NCI-H2029 (cell line): ENCODE data around the gene CDH1.

ENCODE experiments used
- DNase-seq: peaks from one replicate; lab custom pipeline; 2025; lab: John Stamatoyannopoulos, UW

The CDH1 gene

DNA sequence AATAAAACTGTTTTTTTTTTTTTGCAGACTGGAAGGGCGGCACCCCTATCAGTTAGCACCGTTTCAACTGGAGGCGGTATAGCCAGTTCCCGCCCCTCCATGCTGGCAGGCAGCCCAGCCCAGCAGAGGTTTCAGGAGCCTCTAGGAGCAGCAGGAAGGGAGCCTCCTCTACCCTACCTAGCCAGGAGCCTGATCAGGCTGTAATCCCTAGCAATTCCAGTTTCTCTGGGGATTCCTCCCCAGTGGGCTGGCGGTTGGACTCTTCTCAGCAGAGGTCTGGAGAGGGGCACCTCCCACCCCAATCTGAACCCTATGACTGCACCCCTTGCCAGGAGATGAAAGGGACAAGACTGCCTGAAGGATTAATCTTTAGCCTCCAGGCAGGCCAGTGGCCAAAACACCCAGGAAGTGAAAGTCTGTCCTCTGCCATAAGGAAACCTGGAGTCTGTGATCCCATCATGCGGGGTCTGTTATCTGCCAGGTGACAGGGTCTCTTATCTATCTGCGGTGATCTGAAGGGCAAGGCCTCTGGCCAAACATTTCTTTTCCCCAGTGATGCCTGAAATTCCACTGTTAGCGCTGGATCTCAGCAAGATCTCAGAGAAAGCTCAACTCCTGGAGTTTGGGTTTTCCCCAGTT, 4.9 kb upstream of the CDH1 start:
- DNase-seq: peak; percentile 63

- DNase-seq: no peak
Observed at GRCh38 chr16:68732741-68733399, 4.2 kb upstream of the CDH1 start.

DNA sequence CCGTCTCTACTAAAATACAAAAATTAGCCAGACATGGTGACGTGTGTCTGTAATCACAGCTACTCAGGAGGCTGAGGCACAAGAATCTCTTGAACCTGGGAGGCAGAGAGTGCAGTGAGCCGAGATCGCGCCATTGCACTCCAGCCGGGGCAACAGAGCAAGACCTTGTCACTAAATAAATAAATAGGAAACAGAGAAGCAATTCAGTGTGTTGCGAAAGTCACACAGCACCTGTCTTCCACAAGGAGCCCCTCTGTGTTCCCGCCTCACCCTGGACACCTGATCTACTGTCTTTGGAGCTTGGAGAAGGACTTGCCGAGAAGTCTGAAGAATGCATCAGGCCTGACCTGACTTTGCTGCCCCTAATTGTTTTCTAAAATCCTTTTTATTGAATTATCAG, 3.5 kb upstream of the CDH1 start:
- no peak for DNase-seq

- DNase-seq: no peak
Observed at GRCh38 chr16:68734782-68735181, 2.3 kb upstream of the CDH1 start.

DNA sequence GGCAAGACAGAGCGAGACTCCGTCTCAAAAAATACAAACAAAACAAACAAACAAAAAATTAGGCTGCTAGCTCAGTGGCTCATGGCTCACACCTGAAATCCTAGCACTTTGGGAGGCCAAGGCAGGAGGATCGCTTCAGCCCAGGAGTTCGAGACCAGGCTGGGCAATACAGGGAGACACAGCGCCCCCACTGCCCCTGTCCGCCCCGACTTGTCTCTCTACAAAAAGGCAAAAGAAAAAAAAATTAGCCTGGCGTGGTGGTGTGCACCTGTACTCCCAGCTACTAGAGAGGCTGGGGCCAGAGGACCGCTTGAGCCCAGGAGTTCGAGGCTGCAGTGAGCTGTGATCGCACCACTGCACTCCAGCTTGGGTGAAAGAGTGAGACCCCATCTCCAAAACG, 531 bp upstream of the CDH1 start:
- no peak for DNase-seq

GRCh38 chr16:68737730-68738629, 888 bp downstream of the CDH1 start:
- no peak for DNase-seq

- DNase-seq: no peak
Observed at GRCh38 chr16:68739964-68740627, 3.0 kb downstream of the CDH1 start.

- no peak for DNase-seq
Observed at GRCh38 chr16:68740628-68741346, 3.7 kb downstream of the CDH1 start.

DNA sequence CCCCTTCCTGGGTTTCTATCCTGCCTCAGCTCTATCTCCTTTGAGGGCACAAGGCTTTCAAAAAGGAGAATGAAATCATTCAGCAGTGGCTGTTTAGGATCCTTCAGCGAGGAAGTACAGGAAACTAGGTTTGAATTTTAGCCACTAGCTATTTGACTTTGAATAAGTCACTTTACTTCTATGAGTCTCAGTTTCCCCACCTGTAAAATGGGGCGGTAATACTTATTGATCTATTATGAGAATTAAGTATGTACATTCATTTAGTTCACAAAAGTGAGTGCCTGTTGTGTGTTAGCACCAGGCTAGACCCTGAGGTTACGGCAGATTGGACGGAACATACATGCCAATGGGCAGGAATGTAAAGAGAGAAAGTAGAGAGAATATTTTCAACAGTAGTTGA, 6.6 kb downstream of the CDH1 start:
- DNase-seq: no peak

DNA sequence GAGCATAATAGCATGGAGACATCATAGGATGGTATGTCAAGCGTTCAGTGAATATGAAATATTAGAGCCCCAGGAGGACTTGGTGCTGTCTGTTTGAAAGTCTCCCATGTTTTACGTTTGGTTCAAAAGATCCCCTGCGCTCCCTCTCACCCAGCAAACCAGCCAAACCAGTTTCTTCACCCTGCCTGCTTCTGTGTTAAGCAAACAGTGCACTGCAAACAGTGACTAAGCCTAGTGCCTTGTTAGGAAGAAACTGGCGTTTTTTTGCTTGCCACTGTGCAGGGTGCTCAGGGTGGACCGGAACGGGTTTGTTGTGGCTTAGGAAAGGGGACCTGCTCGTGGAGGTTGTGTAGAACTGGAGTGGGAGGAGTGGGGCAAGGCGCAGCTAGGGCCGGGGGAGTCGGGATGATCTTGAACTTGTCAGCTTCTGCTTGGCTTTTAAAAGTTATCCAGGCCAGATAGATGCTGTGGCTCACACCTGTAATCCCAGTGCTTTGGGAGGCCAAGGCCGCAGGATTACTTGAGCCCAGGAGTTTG, 7.7 kb downstream of the CDH1 start:
- peak; percentile 91 for DNase-seq

DNA sequence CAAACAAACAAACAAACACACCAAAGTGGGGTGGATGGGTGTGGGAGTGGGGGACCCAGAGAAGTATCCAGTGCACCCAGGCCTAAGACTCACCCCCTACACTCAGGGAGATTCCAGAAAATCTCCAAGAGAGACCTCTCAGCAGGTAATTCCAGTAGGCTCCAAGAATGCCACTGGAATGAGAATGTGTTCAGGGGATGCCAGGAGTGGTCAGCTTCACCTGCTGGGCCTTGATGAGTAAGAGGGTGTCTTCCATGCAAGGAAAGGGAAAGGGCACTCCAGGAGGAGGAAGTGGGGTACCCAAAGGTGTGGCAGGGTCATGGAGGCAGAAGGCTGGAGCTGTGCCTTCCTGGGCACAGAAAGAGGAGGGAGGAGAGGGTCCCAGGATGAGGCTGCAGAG, 9.9 kb downstream of the CDH1 start:
- no peak for DNase-seq

DNA sequence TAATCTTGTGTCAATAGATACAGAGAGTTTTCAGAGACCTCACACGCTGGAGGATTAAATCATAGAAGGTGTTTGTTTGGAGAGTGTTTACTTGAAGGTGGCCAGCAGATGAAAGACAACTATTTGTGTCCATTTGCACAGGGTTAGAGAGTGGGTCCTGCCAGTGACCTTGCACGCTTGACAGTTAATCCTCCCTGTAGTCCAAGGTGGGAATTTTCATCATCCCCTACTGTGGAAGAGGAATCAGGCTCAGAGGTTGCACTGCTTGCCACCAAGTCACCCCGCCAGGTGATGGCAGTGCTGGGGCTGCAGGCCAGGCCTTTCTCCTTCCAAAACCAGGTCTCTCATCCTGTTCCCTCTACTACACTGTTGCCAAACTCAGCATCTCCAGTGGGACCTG, 12.3 kb downstream of the CDH1 start:
- no peak for DNase-seq

GRCh38 chr16:68750193-68750695, 13.2 kb downstream of the CDH1 start:
- DNase-seq: no peak

GRCh38 chr16:68751160-68751559, 14.1 kb downstream of the CDH1 start:
- no peak for DNase-seq

DNA sequence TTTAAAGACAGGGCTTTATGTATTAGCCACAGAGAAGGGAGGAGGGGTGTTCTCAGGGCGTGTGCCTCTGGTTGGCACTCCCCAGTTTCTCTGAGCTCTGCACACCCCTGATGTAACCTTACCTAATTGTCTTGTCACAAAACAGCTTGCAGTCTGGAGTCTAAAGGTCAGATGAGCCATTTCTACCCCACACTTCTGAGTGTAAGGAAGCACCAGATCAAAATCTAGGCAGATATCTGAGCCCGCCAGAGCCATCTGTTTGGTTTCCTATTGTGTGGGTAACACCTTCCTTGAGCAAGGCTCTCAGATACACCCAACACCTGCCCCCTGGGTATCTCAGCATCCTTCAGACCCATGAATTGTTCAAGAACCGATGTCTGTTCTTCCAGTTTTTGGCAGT, 15.5 kb downstream of the CDH1 start:
- DNase-seq: no peak

- DNase-seq: peak; percentile 29
Observed at GRCh38 chr16:68754084-68754792, 17.1 kb downstream of the CDH1 start.

DNA sequence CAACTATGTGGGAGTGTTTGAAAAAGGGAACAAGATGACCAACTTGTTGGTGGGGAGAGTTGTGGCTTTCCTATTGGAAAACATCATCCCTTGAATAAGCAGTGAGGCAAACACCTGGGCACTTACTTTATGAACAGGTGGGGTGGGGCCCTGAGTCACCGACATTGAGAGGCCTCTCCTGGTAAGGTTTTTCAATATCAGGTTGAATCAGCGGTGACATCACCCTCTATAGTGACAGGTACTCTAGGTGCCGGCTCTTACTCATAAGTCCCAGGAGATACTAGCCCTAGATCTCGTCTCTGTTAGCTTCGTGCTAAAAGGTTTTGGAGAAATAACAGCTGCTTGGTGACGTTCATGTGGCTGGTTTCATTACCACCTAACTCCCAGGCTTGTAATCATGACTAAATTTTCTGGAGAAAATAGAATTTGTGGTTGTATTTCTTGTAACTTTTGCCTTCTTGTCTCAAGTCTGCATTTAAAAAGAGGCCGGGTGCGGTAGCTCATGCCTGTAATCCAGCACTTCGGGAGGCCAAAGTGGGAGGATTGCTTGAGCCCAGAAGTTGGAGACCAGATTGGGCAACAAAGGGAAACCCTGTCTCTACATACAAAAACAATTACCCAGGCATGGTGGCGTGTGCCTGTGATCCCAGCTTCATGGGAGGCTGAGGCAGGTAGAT, 19.3 kb downstream of the CDH1 start:
- DNase-seq: peak; percentile 93

GRCh38 chr16:68757625-68757935, 20.5 kb downstream of the CDH1 start:
- DNase-seq: no peak

DNA sequence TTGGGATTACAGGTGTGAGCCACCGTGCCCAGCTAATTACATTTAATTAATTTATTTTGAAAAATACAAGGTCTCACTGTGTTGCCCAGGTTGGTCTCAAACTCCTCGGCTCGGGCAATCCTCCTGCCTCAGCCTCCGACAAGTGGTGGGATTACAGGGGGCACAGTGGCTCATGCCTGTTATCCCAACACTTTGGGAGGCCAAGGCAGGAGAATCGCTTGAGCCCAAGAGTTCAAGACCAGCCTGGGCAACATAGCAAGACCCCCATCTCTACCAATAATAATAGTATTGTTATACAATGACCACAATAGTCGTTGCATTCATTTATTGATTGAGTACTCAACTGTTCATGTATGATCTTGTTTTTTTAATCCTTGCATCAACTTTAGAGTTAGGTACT, 22.0 kb downstream of the CDH1 start:
- DNase-seq: no peak

GRCh38 chr16:68760671-68761275, 23.7 kb downstream of the CDH1 start:
- DNase-seq: no peak
